Panc1 (cell line): ENCODE data around the gene AHSA1.
"Not testable (repeated sequence)": the region's sequence is repeated elsewhere in the genome, so short reads cannot be mapped to it uniquely, and the experiment has no call there.

ENCODE experiments used
- TCF7L2 ChIP-seq: IDR thresholded peaks from 2 replicates; pipeline ENCODE4 v1.6.1; 2011; ENCODE audit warnings: mild to moderate bottlenecking, low read depth, low read length, inconsistent platforms
- TF ChIP-seq, protein P1 (sequence below), 2 experiments: IDR thresholded peaks; 2 replicates each; pipeline ENCODE4 v1.6.1; 2011 to 2012; ENCODE audit warnings: low read depth in 2 of 2, control low read depth in 1 of 2, low read length in 1 of 2, mild to moderate bottlenecking in 1 of 2, moderate library complexity in 1 of 2; ENCODE audit not compliant: insufficient read depth in 1 of 2
- TF ChIP-seq, protein P2 (sequence below): fragments of 450-650 bp; IDR thresholded peaks from 2 replicates; pipeline ENCODE4 v1.5.1; 2017; ENCODE audit warnings: mild to moderate bottlenecking

GRCh38 chr14:77416098-77416497 is 41.8 kb upstream of the AHSA1 start:
- TF ChIP-seq, protein P1, sequence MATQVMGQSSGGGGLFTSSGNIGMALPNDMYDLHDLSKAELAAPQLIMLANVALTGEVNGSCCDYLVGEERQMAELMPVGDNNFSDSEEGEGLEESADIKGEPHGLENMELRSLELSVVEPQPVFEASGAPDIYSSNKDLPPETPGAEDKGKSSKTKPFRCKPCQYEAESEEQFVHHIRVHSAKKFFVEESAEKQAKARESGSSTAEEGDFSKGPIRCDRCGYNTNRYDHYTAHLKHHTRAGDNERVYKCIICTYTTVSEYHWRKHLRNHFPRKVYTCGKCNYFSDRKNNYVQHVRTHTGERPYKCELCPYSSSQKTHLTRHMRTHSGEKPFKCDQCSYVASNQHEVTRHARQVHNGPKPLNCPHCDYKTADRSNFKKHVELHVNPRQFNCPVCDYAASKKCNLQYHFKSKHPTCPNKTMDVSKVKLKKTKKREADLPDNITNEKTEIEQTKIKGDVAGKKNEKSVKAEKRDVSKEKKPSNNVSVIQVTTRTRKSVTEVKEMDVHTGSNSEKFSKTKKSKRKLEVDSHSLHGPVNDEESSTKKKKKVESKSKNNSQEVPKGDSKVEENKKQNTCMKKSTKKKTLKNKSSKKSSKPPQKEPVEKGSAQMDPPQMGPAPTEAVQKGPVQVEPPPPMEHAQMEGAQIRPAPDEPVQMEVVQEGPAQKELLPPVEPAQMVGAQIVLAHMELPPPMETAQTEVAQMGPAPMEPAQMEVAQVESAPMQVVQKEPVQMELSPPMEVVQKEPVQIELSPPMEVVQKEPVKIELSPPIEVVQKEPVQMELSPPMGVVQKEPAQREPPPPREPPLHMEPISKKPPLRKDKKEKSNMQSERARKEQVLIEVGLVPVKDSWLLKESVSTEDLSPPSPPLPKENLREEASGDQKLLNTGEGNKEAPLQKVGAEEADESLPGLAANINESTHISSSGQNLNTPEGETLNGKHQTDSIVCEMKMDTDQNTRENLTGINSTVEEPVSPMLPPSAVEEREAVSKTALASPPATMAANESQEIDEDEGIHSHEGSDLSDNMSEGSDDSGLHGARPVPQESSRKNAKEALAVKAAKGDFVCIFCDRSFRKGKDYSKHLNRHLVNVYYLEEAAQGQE (IDR thresholded peaks at IDR 0.05; ENCODE audit: insufficient read depth in 1 of 2, low read depth in 2 of 2, low read length in 1 of 2) = not testable (repeated sequence)
- TF ChIP-seq, protein P2, sequence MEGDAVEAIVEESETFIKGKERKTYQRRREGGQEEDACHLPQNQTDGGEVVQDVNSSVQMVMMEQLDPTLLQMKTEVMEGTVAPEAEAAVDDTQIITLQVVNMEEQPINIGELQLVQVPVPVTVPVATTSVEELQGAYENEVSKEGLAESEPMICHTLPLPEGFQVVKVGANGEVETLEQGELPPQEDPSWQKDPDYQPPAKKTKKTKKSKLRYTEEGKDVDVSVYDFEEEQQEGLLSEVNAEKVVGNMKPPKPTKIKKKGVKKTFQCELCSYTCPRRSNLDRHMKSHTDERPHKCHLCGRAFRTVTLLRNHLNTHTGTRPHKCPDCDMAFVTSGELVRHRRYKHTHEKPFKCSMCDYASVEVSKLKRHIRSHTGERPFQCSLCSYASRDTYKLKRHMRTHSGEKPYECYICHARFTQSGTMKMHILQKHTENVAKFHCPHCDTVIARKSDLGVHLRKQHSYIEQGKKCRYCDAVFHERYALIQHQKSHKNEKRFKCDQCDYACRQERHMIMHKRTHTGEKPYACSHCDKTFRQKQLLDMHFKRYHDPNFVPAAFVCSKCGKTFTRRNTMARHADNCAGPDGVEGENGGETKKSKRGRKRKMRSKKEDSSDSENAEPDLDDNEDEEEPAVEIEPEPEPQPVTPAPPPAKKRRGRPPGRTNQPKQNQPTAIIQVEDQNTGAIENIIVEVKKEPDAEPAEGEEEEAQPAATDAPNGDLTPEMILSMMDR = not testable (repeated sequence)
- TF ChIP-seq TCF7L2 = not testable (repeated sequence)
